Neuronal stem cell (in vitro differentiated cells): ENCODE results near the gene FADS1.

Experiments
- DNase-seq: peaks from one replicate; pipeline ENCODE4 v3.0.0-alpha.2; 2013; ENCODE audit warnings: low spot score
- H2AFZ ChIP-seq: one replicate; pipeline ENCODE4 v1.6.1; 2013; ENCODE audit warnings: mild to moderate bottlenecking, low read length, inconsistent platforms
- H2AK5ac ChIP-seq: 2 replicates; pipeline ENCODE4 v1.6.1; 2013; ENCODE audit warnings: low read depth, mild to moderate bottlenecking, inconsistent platforms, low read length, moderate library complexity, mixed read lengths
- H2BK120ac ChIP-seq: 2 replicates; pipeline ENCODE4 v1.6.1; 2013; ENCODE audit warnings: low read depth, mild to moderate bottlenecking, inconsistent platforms, low read length, moderate library complexity, mixed read lengths
- H2BK12ac ChIP-seq: one replicate; pipeline ENCODE4 v1.6.1; 2013; ENCODE audit warnings: low read length, inconsistent platforms
- H2BK15ac ChIP-seq: 2 replicates; pipeline ENCODE4 v1.6.1; 2013; ENCODE audit warnings: mild to moderate bottlenecking, low read length, inconsistent platforms, mixed read lengths
- H2BK5ac ChIP-seq: one replicate; pipeline ENCODE4 v1.6.1; 2013; ENCODE audit warnings: inconsistent platforms, mild to moderate bottlenecking, low read length, moderate library complexity
- H3K14ac ChIP-seq: one replicate; pipeline ENCODE4 v1.6.1; 2013; ENCODE audit warnings: low read length, inconsistent platforms
- H3K18ac ChIP-seq: 2 replicates; pipeline ENCODE4 v1.6.1; 2013; ENCODE audit warnings: low read length, inconsistent platforms
- H3K23ac ChIP-seq: 2 replicates; pipeline ENCODE4 v1.6.1; 2013; ENCODE audit warnings: low read depth, mild to moderate bottlenecking, mixed read lengths, low read length, inconsistent platforms; ENCODE audit not compliant: poor library complexity
- H3K27ac ChIP-seq: replicated peaks from 3 replicates; pipeline ENCODE4 v1.5.1; 2013; ENCODE audit warnings: low read length, inconsistent platforms
- H3K27me3 ChIP-seq, 3 experiments: 2 replicates each; pipeline ENCODE4 v1.6.1; 2013; ENCODE audit warnings: low read length in 3 of 3, mild to moderate bottlenecking in 2 of 3, inconsistent platforms in 1 of 3, low read depth in 1 of 3, mixed read lengths in 1 of 3, moderate library complexity in 1 of 3; ENCODE audit not compliant: control insufficient read depth in 3 of 3, insufficient read depth in 3 of 3
- H3K36me3 ChIP-seq, 2 donors: replicated peaks in 1 of 2; 2 replicates each; pipeline ENCODE4 v1.6.1; 2013; ENCODE audit warnings: low read length in 2 of 2; ENCODE audit not compliant: control insufficient read depth in 2 of 2, insufficient read depth in 2 of 2
- H3K4ac ChIP-seq: 2 replicates; pipeline ENCODE4 v1.6.1; 2013; ENCODE audit warnings: inconsistent platforms, mild to moderate bottlenecking, low read length, moderate library complexity
- H3K4me1 ChIP-seq, 2 donors: 1 replicate in 1 of 2; 2 replicates in 1 of 2; pipeline ENCODE4 v1.6.1; 2013; ENCODE audit warnings: low read length in 2 of 2, low read depth in 1 of 2; ENCODE audit not compliant: control insufficient read depth in 2 of 2, insufficient read depth in 1 of 2
- H3K4me2 ChIP-seq: one replicate; pipeline ENCODE4 v1.6.1; 2013; ENCODE audit warnings: mild to moderate bottlenecking, low read length, inconsistent platforms; ENCODE audit not compliant: insufficient read depth, poor library complexity, severe bottlenecking
- H3K4me3 ChIP-seq, 2 donors: 2 replicates each; pipeline ENCODE4 v1.5.1; 2013; ENCODE audit warnings: low read length in 2 of 2, mild to moderate bottlenecking in 2 of 2, inconsistent platforms in 1 of 2, moderate library complexity in 1 of 2
- H3K79me1 ChIP-seq: one replicate; pipeline ENCODE4 v1.6.1; 2013; ENCODE audit warnings: low read depth, mild to moderate bottlenecking, inconsistent platforms, low read length, moderate library complexity
- H3K9ac ChIP-seq: one replicate; pipeline ENCODE4 v1.6.1; 2013; ENCODE audit warnings: mild to moderate bottlenecking, low read depth, low read length, inconsistent platforms; ENCODE audit not compliant: poor library complexity
- H3K9me3 ChIP-seq, 2 donors: replicated peaks in 1 of 2; 2 replicates each; pipeline versions ENCODE3 to v1.6.1; 2013; ENCODE audit warnings: low read length in 2 of 2, mild to moderate bottlenecking in 2 of 2, inconsistent platforms in 1 of 2, low read depth in 1 of 2, mixed read lengths in 1 of 2, moderate library complexity in 1 of 2; ENCODE audit not compliant: control insufficient read depth in 2 of 2, insufficient read depth in 1 of 2
- H4K8ac ChIP-seq: one replicate; pipeline ENCODE4 v1.6.1; 2013; ENCODE audit warnings: low read depth, mild to moderate bottlenecking, inconsistent platforms, low read length, moderate library complexity
- H4K91ac ChIP-seq: one replicate; pipeline ENCODE4 v1.6.1; 2013; ENCODE audit warnings: low read length, low read depth, mild to moderate bottlenecking, inconsistent platforms; ENCODE audit not compliant: poor library complexity
- WGBS, 2 donors: extraction: QIAGEN DNeasy Blood & Tissue Kit; methylation state at CpG; one replicate each; pipeline ENCODE4 v1.1.7; 2013; ENCODE audit warnings: missing lambda C conversion rate in 2 of 2, mixed read lengths in 1 of 2; ENCODE audit not compliant: insufficient read length in 2 of 2, insufficient replicate concordance in 1 of 2; ENCODE audit errors: extremely low coverage in 2 of 2; 5-methylcytosine and 5-hydroxymethylcytosine counted together

Gene FADS1

DNA sequence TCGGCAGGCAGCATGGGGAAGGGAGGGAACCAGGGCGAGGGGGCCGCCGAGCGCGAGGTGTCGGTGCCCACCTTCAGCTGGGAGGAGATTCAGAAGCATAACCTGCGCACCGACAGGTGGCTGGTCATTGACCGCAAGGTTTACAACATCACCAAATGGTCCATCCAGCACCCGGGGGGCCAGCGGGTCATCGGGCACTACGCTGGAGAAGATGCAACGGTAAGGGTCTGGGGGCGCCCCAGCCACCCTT, 11.5 kb upstream of the FADS1 start:
- Histone ChIP-seq H3K79me1 (peaks cover 8% of the 10 kb centered on the region), H2BK12ac (peak overlapping the region; percentile 82), H3K14ac (peak overlapping the region; percentile 99), H3K4ac (peak overlapping the region; percentile 99), H2AFZ (peak overlapping the region; percentile 78), H3K9me3 (no peaks in the 10 kb centered on the region), H3K9ac (peak overlapping the region; percentile 100), H3K4me2 (peak overlapping the region; percentile 78), H4K91ac (peak overlapping the region; percentile 98), H3K4me1 (peaks cover 32 to 46% of the 10 kb centered on the region in 2 donors), H4K8ac (no peak overlapping the region), H3K36me3 (peaks cover 22 to 46% of the 10 kb centered on the region in 2 donors), H2BK15ac (peak overlapping the region; percentile 95), H2AK5ac (peak overlapping the region; percentile 100), H3K23ac (peak overlapping the region; percentile 97), H3K27ac (peak overlapping the region; percentile 100), H2BK120ac (peak overlapping the region; percentile 95), H3K4me3 (peak overlapping the region; percentile 88 to 100), H3K27me3 (no peaks in the 10 kb centered on the region), H3K18ac (peak overlapping the region; percentile 100), H2BK5ac (peak overlapping the region; percentile 100)
- no CpG with 5 or more reads among the region's 16 CpGs for WGBS, 2 donors
- DNase-seq: no peak

DNA sequence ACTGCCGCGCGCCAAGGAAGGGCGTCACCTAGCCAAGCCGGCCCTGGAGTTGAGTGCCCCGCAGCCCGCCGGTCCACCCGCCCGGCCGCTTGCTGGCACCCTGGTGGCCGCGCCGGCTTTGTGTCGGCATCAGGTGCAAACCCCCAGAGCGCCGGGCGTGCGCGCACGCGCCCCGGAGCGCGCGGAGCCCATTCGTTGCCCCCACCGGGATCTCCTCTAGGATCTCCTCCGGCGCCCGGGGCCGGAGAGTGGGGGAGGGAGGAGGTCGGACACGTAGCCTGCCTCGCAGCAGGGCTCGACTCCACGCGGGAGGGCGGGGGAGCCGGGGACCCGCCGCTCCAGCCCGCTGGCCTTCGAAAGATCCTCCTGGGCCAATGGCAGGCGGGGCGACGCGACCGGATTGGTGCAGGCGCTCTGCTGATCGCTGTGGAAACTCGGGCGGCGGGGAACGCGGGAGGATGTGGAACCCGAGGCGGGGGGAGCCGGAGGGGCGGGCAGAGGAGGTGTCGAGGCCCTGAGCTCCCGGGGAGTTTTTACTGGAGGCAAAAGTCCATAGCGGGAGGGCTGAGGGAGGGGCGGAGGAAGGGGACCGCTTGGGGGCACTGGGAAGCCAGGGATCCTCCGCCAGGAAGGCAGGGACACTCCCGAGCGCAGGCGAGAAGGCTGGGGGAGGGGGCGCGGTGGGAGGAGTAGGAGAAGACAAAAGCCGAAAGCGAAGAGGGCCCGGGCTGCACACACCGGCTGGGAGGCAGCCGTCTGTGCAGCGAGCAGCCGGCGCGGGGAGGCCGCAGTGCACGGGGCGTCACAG, 11.0 kb upstream of the FADS1 start, which contains the start of gene FADS2:
Gene FADS2, plus strand, starts transcription at position 730 of the 808 bp plus-strand sequence. CDS start 91 bp downstream, outside the sequence.
- Histone ChIP-seq H2AFZ (peak within 1 kb of the TSS; percentile 78), H4K8ac (no peak within 1 kb of the TSS), H3K4ac (peak within 1 kb of the TSS; percentile 99), H2BK120ac (peak within 1 kb of the TSS; percentile 95), H2BK12ac (peak within 1 kb of the TSS; percentile 82), H3K27me3 (no peaks in the 10 kb centered on the region), H2BK15ac (peak within 1 kb of the TSS; percentile 95), H3K9me3 (no peaks in the 10 kb centered on the region), H3K27ac (peak within 1 kb of the TSS; percentile 100), H2AK5ac (peak within 1 kb of the TSS; percentile 100), H3K14ac (peak within 1 kb of the TSS; percentile 99), H3K4me2 (peak within 1 kb of the TSS; percentile 78), H4K91ac (peak within 1 kb of the TSS; percentile 98), H3K4me1 (peaks cover 28 to 42% of the 10 kb centered on the region in 2 donors), H3K9ac (peak within 1 kb of the TSS; percentile 100), H3K4me3 (peak within 1 kb of the TSS; percentile 88 to 100), H3K23ac (peak within 1 kb of the TSS; percentile 97), H3K36me3 (peaks cover 21 to 46% of the 10 kb centered on the region in 2 donors), H3K18ac (peak within 1 kb of the TSS; percentile 100), H2BK5ac (peak within 1 kb of the TSS; percentile 100), H3K79me1 (peaks cover 7% of the 10 kb centered on the region)
- WGBS, 2 donors: no CpG with 5 or more reads among the region's 83 CpGs
- peak; percentile 94 for DNase-seq

DNA sequence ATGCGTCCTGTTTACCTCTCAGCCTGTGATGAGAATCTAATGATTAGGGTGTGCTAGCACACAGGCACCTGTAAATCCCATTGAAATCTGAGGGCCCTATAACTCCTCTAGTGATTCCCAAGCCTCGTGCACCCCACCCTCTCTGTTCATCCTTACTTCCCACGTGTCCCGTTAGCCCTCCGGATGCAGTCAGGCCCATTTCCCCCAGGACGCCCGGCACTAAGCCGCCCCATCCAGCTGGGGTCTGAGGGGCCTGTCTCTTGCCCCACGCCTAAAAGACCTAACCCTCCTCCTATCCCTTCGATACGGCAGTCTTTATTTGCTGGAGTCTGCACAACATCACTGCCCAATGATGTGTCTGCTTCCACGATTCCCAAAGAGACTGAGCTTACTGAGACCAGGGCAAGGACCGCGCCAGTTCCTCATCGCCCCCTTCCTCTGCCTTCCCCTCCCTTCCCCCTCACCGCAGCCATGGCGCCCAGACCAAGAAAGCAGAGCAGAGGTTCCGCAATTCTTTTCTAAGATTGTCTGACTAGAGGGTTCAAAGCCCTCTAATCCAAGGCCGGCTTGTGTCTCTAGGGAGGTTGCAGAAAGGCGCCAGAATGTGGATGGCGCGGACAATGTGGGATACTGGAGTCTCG, 10.2 kb upstream of the FADS1 start:
- Histone ChIP-seq H3K9ac (peak overlapping the region; percentile 97), H4K8ac (no peak overlapping the region), H2BK120ac (peak overlapping the region; percentile 92), H3K23ac (peak overlapping the region; percentile 97), H3K27me3 (no peaks in the 10 kb centered on the region), H3K9me3 (no peaks in the 10 kb centered on the region), H2BK15ac (peak overlapping the region; percentile 88), H3K4me2 (peak overlapping the region; percentile 78), H3K4me1 (peaks cover 21 to 34% of the 10 kb centered on the region in 2 donors), H2BK12ac (no peak overlapping the region), H2BK5ac (peak overlapping the region; percentile 100), H3K4me3 (peak overlapping the region; percentile 88 to 100), H3K14ac (peak overlapping the region; percentile 47), H3K18ac (peak overlapping the region; percentile 100), H3K27ac (peak overlapping the region; percentile 100), H2AK5ac (peak overlapping the region; percentile 23), H3K79me1 (peaks cover 4% of the 10 kb centered on the region), H2AFZ (peak overlapping the region; percentile 78), H4K91ac (peak overlapping the region; percentile 18), H3K4ac (peak overlapping the region; percentile 91), H3K36me3 (peaks cover 13 to 40% of the 10 kb centered on the region in 2 donors)
- DNase-seq: no peak
- WGBS, 2 donors: no CpG with 5 or more reads among the region's 23 CpGs

DNA sequence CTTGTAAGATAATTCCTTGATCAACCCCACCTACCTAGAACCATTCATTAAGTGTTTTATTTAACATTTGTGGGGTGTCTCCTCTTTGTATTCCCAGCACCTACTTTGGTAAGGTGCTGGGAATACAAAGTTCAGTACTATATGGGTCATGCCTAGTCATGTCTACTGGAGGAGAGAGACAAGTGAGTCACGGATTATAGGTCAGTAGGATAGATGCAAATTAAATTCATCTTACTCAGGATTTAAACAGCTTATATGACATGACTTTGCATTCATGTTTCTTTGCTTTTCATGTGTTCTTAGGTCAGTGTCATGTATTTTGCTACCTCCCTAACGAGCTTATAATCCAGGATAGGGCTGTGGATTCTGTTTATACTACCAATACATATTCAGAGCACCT, 3.4 kb upstream of the FADS1 start:
- no peaks in the 10 kb centered on the region for H3K27me3 ChIP-seq
- peaks cover 11% of the 10 kb centered on the region for H3K79me1 ChIP-seq
- no peak overlapping the region for H3K4me3 ChIP-seq
- H3K4me2 ChIP-seq: no peak overlapping the region
- no CpG with 5 or more reads among the region's 2 CpGs for WGBS, 2 donors
- peaks cover 4 to 10% of the 10 kb centered on the region in 2 donors for H3K4me1 ChIP-seq
- no peak overlapping the region for H3K9ac ChIP-seq
- no peak overlapping the region for H4K91ac ChIP-seq
- no peak overlapping the region for H2BK5ac ChIP-seq
- H2BK15ac ChIP-seq: no peak overlapping the region
- H3K23ac ChIP-seq: no peak overlapping the region
- no peak overlapping the region for H3K18ac ChIP-seq
- no peak overlapping the region for H2BK12ac ChIP-seq
- no peak overlapping the region for H4K8ac ChIP-seq
- H2AK5ac ChIP-seq: no peak overlapping the region
- H3K4ac ChIP-seq: no peak overlapping the region
- no peak overlapping the region for H2BK120ac ChIP-seq
- no peak overlapping the region for H3K14ac ChIP-seq
- H3K27ac ChIP-seq: no peak overlapping the region
- no peak overlapping the region for H2AFZ ChIP-seq
- DNase-seq: no peak
- peaks cover 5 to 18% of the 10 kb centered on the region in 2 donors for H3K36me3 ChIP-seq
- H3K9me3 ChIP-seq: no peaks in the 10 kb centered on the region
